SK-N-SH treated with all-trans-retinoic acid at 6 μM for 48 hours (cell line): ENCODE results near the gene CLCN7.

Experiments used
- ARNTL ChIP-seq: fragments of 450-650 bp; formaldehyde crosslinking; IDR thresholded peaks from 2 replicates; pipeline ENCODE4 v1.5.0; 2020; ENCODE audit warnings: low read depth, mild to moderate bottlenecking, moderate library complexity, borderline replicate concordance
- ISL1 ChIP-seq: fragments of 250-450 bp; sonication (Bioruptor Pico); IDR thresholded peaks from 2 replicates; pipeline ENCODE4 v2.1.2; 2022; ENCODE audit warnings: mild to moderate bottlenecking, moderate library complexity
- PATZ1 ChIP-seq: fragments of 250-450 bp; sonication (Bioruptor Pico); IDR thresholded peaks from 2 replicates; pipeline ENCODE4 v1.8.0; 2020; ENCODE audit warnings: mild to moderate bottlenecking, moderate library complexity, borderline replicate concordance
- POU6F1 ChIP-seq: fragments of 250-450 bp; sonication (Bioruptor Pico); IDR thresholded peaks from 2 replicates; pipeline ENCODE4 v1.8.0; 2021; ENCODE audit warnings: low read depth, mild to moderate bottlenecking, moderate library complexity, borderline replicate concordance
- SNAI2 ChIP-seq: fragments of 250-450 bp; sonication (Bioruptor Pico); IDR thresholded peaks from 2 replicates; pipeline ENCODE4 v1.5.0; 2020; ENCODE audit warnings: mild to moderate bottlenecking, moderate library complexity
- TOX ChIP-seq: fragments of 250-450 bp; sonication (Bioruptor Pico); IDR thresholded peaks from 2 replicates; pipeline ENCODE4 v1.8.0; 2021; ENCODE audit warnings: mild to moderate bottlenecking, moderate library complexity, borderline replicate concordance
- TSHZ2 ChIP-seq: fragments of 250-450 bp; sonication (Bioruptor Pico); IDR thresholded peaks from 2 replicates; pipeline ENCODE4 v1.5.0; 2020; ENCODE audit warnings: mild to moderate bottlenecking, moderate library complexity
- ZFP3 ChIP-seq: fragments of 250-450 bp; sonication (Bioruptor Pico); IDR thresholded peaks from 2 replicates; pipeline ENCODE4 v1.5.0; 2020; ENCODE audit warnings: mild to moderate bottlenecking, moderate library complexity
- ZFP30 ChIP-seq: fragments of 450-650 bp; formaldehyde crosslinking; IDR thresholded peaks from 2 replicates; pipeline ENCODE4 v1.5.0; 2022; ENCODE audit warnings: mild to moderate bottlenecking, moderate library complexity
- ZNF70 ChIP-seq: fragments of 450-650 bp; formaldehyde crosslinking; IDR thresholded peaks from 2 replicates; pipeline ENCODE4 v1.5.0; 2020; ENCODE audit warnings: mild to moderate bottlenecking, moderate library complexity

- TF ChIP-seq ISL1 (CRISPR knock-in tag) (no peak), POU6F1 (CRISPR knock-in tag) (no peak), ARNTL (no peak), PATZ1 (CRISPR knock-in tag) (no peak), ZFP30 (CRISPR knock-in tag) (no peak), TOX (CRISPR knock-in tag) (no peak), SNAI2 (no peak), TSHZ2 (CRISPR knock-in tag) (no peak), ZNF70 (CRISPR knock-in tag) (no peak), ZFP3 (no peak)
These were observed 37.9 kb upstream of the CLCN7 start for GRCh38 chr16:1512774-1513173.
